Mesenchymal stem cell (in vitro differentiated cells and primary cell): Measurements from ENCODE around the gene SLC6A8.
A peak's percentile ranks its signal among the peaks of the same experiment; 100 is the strongest.
"Not testable (repeated sequence)": the region's sequence is repeated elsewhere in the genome, so short reads cannot be mapped to it uniquely, and the experiment has no call there.

Source experiments
- DNase-seq: peaks from one replicate; pipeline ENCODE4 v3.0.0-alpha.2; 2013
- H2AFZ ChIP-seq: one replicate; pipeline ENCODE4 v1.6.1; 2013; ENCODE audit warnings: low read depth, mild to moderate bottlenecking, control low read depth, inconsistent platforms, low read length, moderate library complexity
- H2AK5ac ChIP-seq: 2 replicates; pipeline ENCODE4 v1.6.1; 2013; ENCODE audit warnings: low read length, moderate library complexity, mild to moderate bottlenecking, inconsistent platforms; ENCODE audit not compliant: severe bottlenecking
- H2BK120ac ChIP-seq: one replicate; pipeline ENCODE4 v1.6.1; 2013; ENCODE audit warnings: low read depth, mild to moderate bottlenecking, inconsistent platforms, low read length, moderate library complexity
- H2BK12ac ChIP-seq, 2 experiments: one replicate each; pipeline ENCODE4 v1.6.1; 2013; ENCODE audit warnings: inconsistent platforms in 2 of 2, low read length in 2 of 2, mild to moderate bottlenecking in 2 of 2, moderate library complexity in 2 of 2, control low read depth in 1 of 2
- H2BK15ac ChIP-seq: one replicate; pipeline ENCODE4 v1.6.1; 2013; ENCODE audit warnings: mild to moderate bottlenecking, low read depth, inconsistent platforms; ENCODE audit not compliant: poor library complexity, severe bottlenecking
- H2BK5ac ChIP-seq: 2 replicates; pipeline ENCODE4 v1.6.1; 2013; ENCODE audit warnings: low read depth, mild to moderate bottlenecking, low read length, control low read depth, inconsistent platforms; ENCODE audit not compliant: poor library complexity, severe bottlenecking
- H3K14ac ChIP-seq, 2 experiments: one replicate each; pipeline ENCODE4 v1.6.1; 2013; ENCODE audit warnings: inconsistent platforms in 2 of 2, low read length in 2 of 2, control low read depth in 1 of 2, mild to moderate bottlenecking in 1 of 2, moderate library complexity in 1 of 2
- H3K18ac ChIP-seq, 2 experiments: one replicate each; pipeline ENCODE4 v1.6.1; 2013; ENCODE audit warnings: inconsistent platforms in 2 of 2, low read length in 2 of 2, control low read depth in 1 of 2, low read depth in 1 of 2, mild to moderate bottlenecking in 1 of 2
- H3K23ac ChIP-seq, 2 experiments: one replicate each; pipeline ENCODE4 v1.6.1; 2013; ENCODE audit warnings: inconsistent platforms in 2 of 2, low read length in 2 of 2, mild to moderate bottlenecking in 2 of 2, moderate library complexity in 2 of 2, control low read depth in 1 of 2
- H3K27ac ChIP-seq: 2 replicates; pipeline ENCODE4 v1.5.1; 2013; ENCODE audit warnings: mild to moderate bottlenecking, moderate library complexity, low read length, control low read depth, inconsistent platforms; ENCODE audit not compliant: poor library complexity, severe bottlenecking
- H3K27me3 ChIP-seq, 2 experiments: 2 replicates each; pipeline versions ENCODE4 v1.6.1 to v1.7.0; 2013; ENCODE audit warnings: low read length in 2 of 2, mild to moderate bottlenecking in 2 of 2, moderate library complexity in 2 of 2, control low read depth in 1 of 2, inconsistent platforms in 1 of 2; ENCODE audit not compliant: control insufficient read depth in 1 of 2, insufficient read depth in 1 of 2
- H3K36me3 ChIP-seq, 2 experiments: 2 replicates each; pipeline versions ENCODE4 v1.6.1 to v1.7.0; 2013; ENCODE audit warnings: low read length in 2 of 2, control low read depth in 1 of 2, inconsistent platforms in 1 of 2, low read depth in 1 of 2, mild to moderate bottlenecking in 1 of 2; ENCODE audit not compliant: insufficient read depth in 2 of 2, control insufficient read depth in 1 of 2
- H3K4ac ChIP-seq, 2 experiments: one replicate each; pipeline ENCODE4 v1.6.1; 2013; ENCODE audit warnings: inconsistent platforms in 2 of 2, low read length in 2 of 2, mild to moderate bottlenecking in 2 of 2, moderate library complexity in 2 of 2, control low read depth in 1 of 2, low read depth in 1 of 2
- H3K4me1 ChIP-seq: 2 replicates; pipeline ENCODE4 v1.6.1; 2013; ENCODE audit warnings: low read depth, low read length, control low read depth; ENCODE audit not compliant: control insufficient read depth, insufficient read depth
- H3K4me2 ChIP-seq: 2 replicates; pipeline ENCODE4 v1.6.1; 2013; ENCODE audit warnings: low read length, mild to moderate bottlenecking, inconsistent platforms; ENCODE audit not compliant: poor library complexity, severe bottlenecking
- H3K4me3 ChIP-seq, 2 experiments: 2 replicates each; pipeline versions ENCODE4 v1.5.1 to v1.7.0; 2013; ENCODE audit warnings: low read length in 2 of 2, mild to moderate bottlenecking in 2 of 2, control low read depth in 1 of 2, low read depth in 1 of 2; ENCODE audit not compliant: insufficient read depth in 1 of 2
- H3K79me1 ChIP-seq: replicated peaks from 2 replicates; pipeline ENCODE4 v1.6.1; 2013; ENCODE audit warnings: mild to moderate bottlenecking, control low read depth, low read length, inconsistent platforms; ENCODE audit not compliant: poor library complexity, severe bottlenecking
- H3K9ac ChIP-seq: 2 replicates; pipeline ENCODE4 v1.7.0; 2013; ENCODE audit warnings: mild to moderate bottlenecking, low read length, moderate library complexity
- H3K9me3 ChIP-seq: 2 replicates; pipeline ENCODE4 v1.7.0; 2013; ENCODE audit warnings: mild to moderate bottlenecking, low read length; ENCODE audit not compliant: control insufficient read depth
- H4K8ac ChIP-seq: one replicate; pipeline ENCODE4 v1.6.1; 2013; ENCODE audit warnings: inconsistent platforms, mild to moderate bottlenecking, low read length, moderate library complexity
- H4K91ac ChIP-seq: one replicate; pipeline ENCODE4 v1.6.1; 2013; ENCODE audit warnings: mild to moderate bottlenecking, low read length, inconsistent platforms
- WGBS: methylation state at CpG from one replicate; pipeline ENCODE4 v1.1.7; 2013; ENCODE audit warnings: mixed read lengths; 5-methylcytosine and 5-hydroxymethylcytosine counted together

SLC6A8 gene

DNA sequence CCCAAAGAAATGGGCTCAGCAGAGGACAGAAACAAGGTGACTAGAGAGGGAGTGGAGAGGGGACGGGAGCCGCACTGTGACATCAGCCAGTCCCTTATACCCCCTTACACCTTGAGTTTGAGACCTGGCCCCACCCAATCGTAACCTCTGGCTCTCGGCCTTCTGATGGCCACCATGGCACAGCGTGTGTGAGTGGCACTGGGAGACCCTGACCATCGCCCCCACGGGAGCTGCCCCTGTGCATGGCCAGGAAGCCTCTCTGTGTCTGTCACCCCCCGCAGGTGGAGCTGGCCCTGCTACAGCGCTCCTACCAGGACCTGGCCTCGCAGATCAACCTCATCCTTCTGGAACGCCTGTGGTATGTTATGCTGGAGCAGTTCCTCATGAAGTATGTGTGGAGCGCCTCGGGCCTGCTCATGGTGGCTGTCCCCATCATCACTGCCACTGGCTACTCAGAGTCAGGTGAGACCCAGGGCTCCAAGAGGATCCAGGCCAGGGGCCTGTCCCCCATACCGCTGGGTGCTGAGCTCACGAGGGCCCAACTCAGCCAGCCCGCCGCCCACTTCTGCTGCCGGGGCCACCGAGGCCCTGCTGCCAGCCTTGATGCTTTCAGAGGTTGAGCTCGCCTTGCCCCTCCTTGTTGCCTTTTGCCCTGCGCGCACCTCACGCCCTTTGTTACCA lies 41.4 kb downstream of the SLC6A8 start:
- H3K27ac ChIP-seq, result no peak overlapping the region
- no peak overlapping the region for H3K4me3 ChIP-seq
- no peak overlapping the region for H2BK12ac ChIP-seq
- H4K91ac ChIP-seq, result no peak overlapping the region
- WGBS, result 95% methylated on average over 18 of the region's 23 CpGs
- no peak overlapping the region for H3K9ac ChIP-seq
- H3K4ac ChIP-seq, result no peak overlapping the region
- H3K36me3 ChIP-seq, result peaks cover 10 to 19% of the 10 kb centered on the region in 2 experiments
- no peaks in the 10 kb centered on the region for H3K27me3 ChIP-seq
- DNase-seq, result no peak
- H2BK15ac ChIP-seq, result no peak overlapping the region
- peaks cover 4% of the 10 kb centered on the region for H3K79me1 ChIP-seq
- H3K18ac ChIP-seq, result no peak overlapping the region
- no peak overlapping the region for H2BK5ac ChIP-seq
- H2AK5ac ChIP-seq, result no peak overlapping the region
- H2BK120ac ChIP-seq, result no peak overlapping the region
- H3K4me1 ChIP-seq, result peaks cover 36% of the 10 kb centered on the region
- H3K14ac ChIP-seq, result no peak overlapping the region
- H2AFZ ChIP-seq, result peak overlapping the region; percentile 27
- no peak overlapping the region for H3K4me2 ChIP-seq
- H3K9me3 ChIP-seq, result peaks cover 18% of the 10 kb centered on the region
- H4K8ac ChIP-seq, result no peak overlapping the region
- H3K23ac ChIP-seq, result no peak overlapping the region

DNA sequence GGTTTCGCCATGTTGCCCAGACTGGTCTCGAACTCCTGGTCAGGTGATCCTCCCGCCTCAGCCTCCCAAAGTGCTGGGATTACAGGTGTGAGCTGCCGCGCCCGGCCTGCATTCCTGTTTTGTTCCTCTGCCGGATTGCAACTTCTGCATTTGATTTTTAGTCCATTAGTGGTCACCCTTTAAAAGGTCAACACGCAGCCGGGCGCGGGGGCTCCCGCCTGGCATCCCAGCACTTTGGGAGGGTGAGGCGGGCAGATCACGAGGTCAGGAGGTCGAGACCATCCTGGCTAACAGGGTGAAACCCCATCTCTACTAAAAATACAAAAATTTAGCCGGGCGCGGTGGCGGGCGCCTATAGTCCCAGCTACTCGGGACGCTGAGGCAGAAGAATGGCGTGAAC lies 42.4 kb downstream of the SLC6A8 start:
- not testable (repeated sequence) for H3K23ac ChIP-seq

DNA sequence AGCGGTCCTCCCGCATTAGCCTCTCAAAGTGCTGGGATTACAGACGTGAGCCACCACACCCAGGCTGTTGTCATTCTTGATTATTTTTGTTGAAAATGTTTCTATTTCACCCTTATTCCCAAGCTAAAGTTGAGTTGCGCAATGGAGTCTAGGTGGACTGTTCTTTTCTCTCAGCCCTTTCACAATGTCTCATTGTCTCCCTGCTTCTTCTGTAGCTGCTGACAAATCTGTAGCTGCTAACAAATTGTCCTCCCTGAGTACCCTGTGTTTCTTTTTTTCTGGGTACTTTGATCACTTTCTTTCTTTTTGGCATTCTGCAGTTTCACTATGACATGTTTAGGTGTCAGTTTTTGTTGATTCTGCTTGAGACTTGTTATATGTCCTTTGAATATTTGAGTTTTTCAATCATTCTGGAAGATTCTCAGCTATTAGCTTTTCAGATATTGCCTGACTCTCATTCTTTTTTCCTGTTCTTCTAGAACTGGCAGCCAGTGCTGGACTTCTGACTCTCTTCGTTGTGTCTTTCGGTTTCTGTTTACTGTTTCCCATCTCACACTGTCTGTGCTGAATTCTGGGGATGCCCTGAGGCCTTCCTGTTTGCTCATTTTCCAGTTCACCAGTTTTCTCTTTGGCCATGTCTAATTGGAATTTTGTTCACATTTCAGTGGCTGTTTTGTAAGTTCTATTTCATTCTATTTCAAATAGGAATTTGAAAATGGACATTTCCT lies 43.6 kb downstream of the SLC6A8 start:
- H3K27ac ChIP-seq, result no peak overlapping the region
- no peak overlapping the region for H2BK120ac ChIP-seq
- H2BK15ac ChIP-seq, result no peak overlapping the region
- no peak overlapping the region for H3K14ac ChIP-seq
- H3K4ac ChIP-seq, result no peak overlapping the region
- H3K23ac ChIP-seq, result no peak overlapping the region
- 100% methylated on average over 3 of the region's 6 CpGs for WGBS
- no peak overlapping the region for H3K9ac ChIP-seq
- H2BK5ac ChIP-seq, result no peak overlapping the region
- H4K91ac ChIP-seq, result no peak overlapping the region
- peaks cover 25% of the 10 kb centered on the region for H3K9me3 ChIP-seq
- no peak overlapping the region for H4K8ac ChIP-seq
- no peak for DNase-seq
- H2AK5ac ChIP-seq, result no peak overlapping the region
- peaks cover 10 to 22% of the 10 kb centered on the region in 2 experiments for H3K36me3 ChIP-seq
- no peak overlapping the region for H3K4me2 ChIP-seq
- H2BK12ac ChIP-seq, result no peak overlapping the region
- H3K27me3 ChIP-seq, result no peaks in the 10 kb centered on the region
- no peak overlapping the region for H2AFZ ChIP-seq
- no peak overlapping the region for H3K18ac ChIP-seq
- H3K4me1 ChIP-seq, result peaks cover 22% of the 10 kb centered on the region
- H3K4me3 ChIP-seq, result no peak overlapping the region
- peaks cover 4% of the 10 kb centered on the region for H3K79me1 ChIP-seq

More for the DNA sequence above, 42.4 kb downstream of the SLC6A8 start:
- not testable (repeated sequence) for H4K8ac ChIP-seq, H2BK12ac ChIP-seq, H2BK5ac ChIP-seq, H2AK5ac ChIP-seq, H3K9ac ChIP-seq, H3K79me1 ChIP-seq, H3K27ac ChIP-seq, H4K91ac ChIP-seq, H3K4ac ChIP-seq, H3K14ac ChIP-seq, H3K4me2 ChIP-seq, H3K27me3 ChIP-seq, H3K4me3 ChIP-seq, DNase-seq, H2BK120ac ChIP-seq, H2AFZ ChIP-seq, H3K18ac ChIP-seq, H2BK15ac ChIP-seq
- Histone ChIP-seq H3K36me3 (peaks cover 10 to 19% of the 10 kb centered on the region in 2 experiments), H3K9me3 (peaks cover 21% of the 10 kb centered on the region), H3K4me1 (peaks cover 33% of the 10 kb centered on the region)
- 99% methylated on average over 22 of the region's 23 CpGs for WGBS

DNA sequence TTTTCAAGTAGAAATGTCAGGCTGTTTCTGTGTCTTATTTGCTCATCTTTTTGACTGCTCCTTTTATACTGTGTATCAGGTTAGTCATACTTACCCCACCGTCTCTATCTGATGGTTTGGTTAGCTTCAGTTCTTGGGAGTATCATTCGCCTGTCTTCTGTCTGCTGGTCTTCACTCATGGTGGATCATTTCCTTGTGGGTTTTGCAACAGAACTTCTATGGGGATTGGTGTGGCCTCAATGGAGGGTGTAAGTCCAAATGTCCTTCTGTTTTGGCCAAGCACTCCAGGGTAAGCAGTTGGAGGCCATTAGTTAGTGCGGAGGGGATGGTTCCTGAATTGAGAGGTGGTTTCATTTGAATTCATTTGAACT lies 44.1 kb downstream of the SLC6A8 start:
- no peak overlapping the region for H3K9ac ChIP-seq
- H4K91ac ChIP-seq, result no peak overlapping the region
- no peak overlapping the region for H2BK15ac ChIP-seq
- no peak overlapping the region for H2AFZ ChIP-seq
- H2AK5ac ChIP-seq, result no peak overlapping the region
- H2BK120ac ChIP-seq, result no peak overlapping the region
- H3K23ac ChIP-seq, result no peak overlapping the region
- H3K79me1 ChIP-seq, result peaks cover 4% of the 10 kb centered on the region
- peaks cover 16% of the 10 kb centered on the region for H3K4me1 ChIP-seq
- peaks cover 10 to 27% of the 10 kb centered on the region in 2 experiments for H3K36me3 ChIP-seq
- no peak overlapping the region for H3K27ac ChIP-seq
- H3K4me2 ChIP-seq, result no peak overlapping the region
- H3K14ac ChIP-seq, result no peak overlapping the region
- H3K4me3 ChIP-seq, result no peak overlapping the region
- no peak overlapping the region for H3K18ac ChIP-seq
- H2BK5ac ChIP-seq, result no peak overlapping the region
- no peak overlapping the region for H3K4ac ChIP-seq
- no peak overlapping the region for H4K8ac ChIP-seq
- no peak for DNase-seq
- 91% methylated on average over 2 of the region's 3 CpGs for WGBS
- H3K27me3 ChIP-seq, result no peaks in the 10 kb centered on the region
- H3K9me3 ChIP-seq, result peaks cover 25% of the 10 kb centered on the region
- H2BK12ac ChIP-seq, result no peak overlapping the region
